ENCODE data around the gene CRY2.

Gene CRY2

GRCh38 chr11:45858751-45859398 lies 11.6 kb downstream of the CRY2 start:
- no peak for TF ChIP-seq CTCF (conservative IDR thresholded peaks at IDR 0.05; ENCODE audit: low read depth, low read length)
- H3K4me3 ChIP-seq (ENCODE audit: low read length), result no peak overlapping the region
- DNase-seq (ENCODE audit: low read depth), result no peak

- DNase-seq (ENCODE audit: low read depth), result no peak
- TF ChIP-seq CTCF (conservative IDR thresholded peaks at IDR 0.05; ENCODE audit: low read depth, low read length), result no peak
- no peak overlapping the region for H3K4me3 ChIP-seq (ENCODE audit: low read length)
Measured at GRCh38 chr11:45859661-45860140, 12.4 kb downstream of the CRY2 start.

- no peak overlapping the region for H3K4me3 ChIP-seq (ENCODE audit: low read length)
- no peak for DNase-seq (ENCODE audit: low read depth)
- no peak for TF ChIP-seq CTCF (conservative IDR thresholded peaks at IDR 0.05; ENCODE audit: low read depth, low read length)
Measured at GRCh38 chr11:45860348-45860747, 13.1 kb downstream of the CRY2 start.

GRCh38 chr11:45860764-45861510 lies 13.7 kb downstream of the CRY2 start:
- H3K4me3 ChIP-seq (ENCODE audit: low read length), result no peak overlapping the region
- DNase-seq (ENCODE audit: low read depth), result no peak
- TF ChIP-seq CTCF (conservative IDR thresholded peaks at IDR 0.05; ENCODE audit: low read depth, low read length), result no peak

GRCh38 chr11:45864041-45864440 lies 16.8 kb downstream of the CRY2 start:
- no peak for TF ChIP-seq CTCF (conservative IDR thresholded peaks at IDR 0.05; ENCODE audit: low read depth, low read length)
- DNase-seq (ENCODE audit: low read depth), result no peak
- H3K4me3 ChIP-seq (ENCODE audit: low read length), result no peak overlapping the region

GRCh38 chr11:45869551-45869950 lies 22.3 kb downstream of the CRY2 start:
- TF ChIP-seq CTCF (conservative IDR thresholded peaks at IDR 0.05; ENCODE audit: low read depth, low read length), result no peak
- no peak for DNase-seq (ENCODE audit: low read depth)
- H3K4me3 ChIP-seq (ENCODE audit: low read length), result no peak overlapping the region

- DNase-seq (ENCODE audit: low read depth), result no peak
- no peak overlapping the region for H3K4me3 ChIP-seq (ENCODE audit: low read length)
- TF ChIP-seq CTCF (conservative IDR thresholded peaks at IDR 0.05; ENCODE audit: low read depth, low read length), result no peak
Measured at GRCh38 chr11:45870706-45871105, 23.4 kb downstream of the CRY2 start.

Data from retinal pigment epithelial cell (primary cell).